NCI-H1092 (cell line): ENCODE data around the gene KIR2DL1.
"Not testable (repeated sequence)": the region's sequence is repeated elsewhere in the genome, so short reads cannot be mapped to it uniquely, and the experiment has no call there.

Experiments used
- DNase-seq: peaks from one replicate; lab custom pipeline; 2025; lab: John Stamatoyannopoulos, UW

Gene KIR2DL1

DNA sequence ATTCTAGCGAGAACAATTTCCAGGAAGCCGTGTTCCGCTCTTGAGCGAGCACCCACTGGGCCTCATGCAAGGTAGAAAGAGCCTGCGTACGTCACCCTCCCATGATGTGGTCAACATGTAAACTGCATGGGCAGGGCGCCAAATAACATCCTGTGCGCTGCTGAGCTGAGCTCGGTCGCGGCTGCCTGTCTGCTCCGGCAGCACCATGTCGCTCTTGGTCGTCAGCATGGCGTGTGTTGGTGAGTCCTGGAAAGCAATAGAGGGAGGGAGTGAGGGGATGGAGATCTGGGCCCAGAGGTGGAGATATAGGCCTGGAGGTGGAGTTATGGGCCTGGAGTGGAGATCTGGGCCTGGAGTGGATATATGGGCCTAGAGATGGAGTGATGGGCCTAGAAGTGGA is at the start of gene KIR2DL1:
KIR2DL1 (plus strand) TSS at position 148 of the 400 bp plus-strand sequence; CDS start at position 206, 58 bp downstream.
- not testable (repeated sequence) for DNase-seq

- DNase-seq = no peak
Observed at GRCh38 chr19:54724142-54724541, 45.5 kb upstream of the KIR2DL1 start, which contains the start of gene KIR3DL3. KIR3DL3 (plus strand) TSS chr19:54724442; CDS start chr19:54724497, 55 bp downstream.

GRCh38 chr19:54724644-54725043 is 44.9 kb upstream of the KIR2DL1 start:
- DNase-seq = no peak

GRCh38 chr19:54725321-54725720 is 44.3 kb upstream of the KIR2DL1 start:
- DNase-seq = no peak

GRCh38 chr19:54727562-54727961 is 42.0 kb upstream of the KIR2DL1 start:
- no peak for DNase-seq

DNA sequence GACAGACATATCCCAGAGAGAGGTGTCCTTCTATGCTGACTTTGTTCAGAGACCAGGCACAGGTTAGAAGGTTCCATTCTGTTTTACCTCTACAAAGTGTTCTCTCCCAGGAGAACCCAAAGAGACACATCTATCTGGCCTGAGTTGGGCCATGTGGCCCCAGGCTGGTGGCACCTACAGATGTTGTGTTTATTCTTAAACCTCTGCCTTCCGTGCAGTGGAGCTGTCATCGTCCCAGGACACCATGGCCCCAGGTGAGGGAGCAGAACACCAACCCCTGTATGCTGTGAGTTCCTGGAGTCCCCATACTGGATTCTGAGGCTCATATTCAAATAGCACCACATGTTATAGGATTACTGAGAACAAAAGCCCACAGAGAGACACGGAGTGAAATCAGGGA is 41.4 kb upstream of the KIR2DL1 start:
- no peak for DNase-seq

DNA sequence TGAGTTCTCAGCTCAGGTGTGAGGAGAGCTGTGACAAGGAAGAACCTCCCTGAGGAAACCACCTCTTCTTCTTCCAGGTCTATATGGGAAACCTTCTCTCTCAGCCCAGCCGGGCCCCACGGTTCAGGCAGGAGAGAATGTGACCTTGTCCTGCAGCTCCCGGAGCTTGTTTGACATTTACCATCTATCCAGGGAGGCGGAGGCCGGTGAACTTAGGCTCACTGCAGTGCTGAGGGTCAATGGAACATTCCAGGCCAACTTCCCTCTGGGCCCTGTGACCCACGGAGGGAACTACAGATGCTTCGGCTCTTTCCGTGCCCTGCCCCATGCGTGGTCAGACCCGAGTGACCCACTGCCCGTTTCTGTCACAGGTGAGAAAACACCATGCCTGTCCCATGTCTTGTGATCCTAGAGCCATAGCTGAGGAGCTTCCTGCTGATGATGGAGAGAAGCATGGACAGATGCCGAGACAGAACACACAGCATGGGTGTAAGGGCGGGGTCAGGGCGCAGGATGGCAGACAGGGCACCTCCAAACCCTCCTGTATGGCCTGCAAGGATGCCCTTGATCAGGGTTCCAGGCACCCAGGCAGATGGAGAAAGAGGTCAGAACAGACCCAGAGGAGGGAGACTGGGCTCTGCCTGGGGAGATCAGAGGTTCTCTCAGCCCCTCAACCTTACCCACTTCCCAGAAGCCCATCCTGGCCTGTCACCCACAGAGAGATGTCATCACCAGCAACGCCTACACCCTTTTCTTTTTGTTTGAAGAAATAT is 40.0 kb upstream of the KIR2DL1 start:
- no peak for DNase-seq

DNA sequence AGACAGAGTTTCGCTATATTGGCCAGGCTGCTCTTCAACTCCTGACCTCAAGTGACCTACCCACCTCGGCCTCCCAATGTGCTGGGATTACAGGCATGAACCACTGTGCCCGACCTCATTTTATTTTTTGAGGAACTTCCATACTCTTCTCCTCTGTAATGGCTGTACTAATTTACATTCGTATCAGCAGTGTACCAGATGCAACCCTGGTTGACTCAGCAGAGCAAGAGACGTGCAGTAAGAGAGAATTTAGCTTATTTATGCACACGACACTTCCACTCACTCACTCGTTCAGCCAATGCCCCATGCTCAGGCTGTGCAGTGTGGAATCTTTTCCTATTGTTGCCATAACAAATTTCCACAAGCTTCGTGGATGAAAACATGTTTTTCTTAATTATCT is 38.4 kb upstream of the KIR2DL1 start:
- DNase-seq = no peak

DNA sequence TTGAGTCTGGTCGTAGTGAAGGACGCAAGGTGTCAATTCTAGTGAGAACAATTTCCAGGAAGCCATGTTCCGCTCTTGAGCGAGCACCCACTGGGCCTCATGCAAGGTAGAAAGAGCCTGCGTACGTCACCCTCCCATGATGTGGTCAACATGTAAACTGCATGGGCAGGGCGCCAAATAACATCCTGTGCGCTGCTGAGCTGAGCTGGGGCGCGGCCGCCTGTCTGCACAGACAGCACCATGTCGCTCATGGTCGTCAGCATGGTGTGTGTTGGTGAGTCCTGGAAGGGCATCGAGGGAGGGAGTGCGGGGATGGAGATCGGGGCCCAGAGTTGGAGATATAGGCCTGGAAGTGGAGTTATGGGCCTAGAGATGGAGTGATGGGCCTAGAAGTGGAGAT is 31.3 kb upstream of the KIR2DL1 start, which contains the start of gene KIR2DL3:
KIR2DL3 (plus strand) TSS at position 208 of the 400 bp plus-strand sequence; CDS start at position 241, 33 bp downstream.
- DNase-seq = not testable (repeated sequence)

GRCh38 chr19:54738715-54739114 is 30.9 kb upstream of the KIR2DL1 start:
- DNase-seq = no peak

DNA sequence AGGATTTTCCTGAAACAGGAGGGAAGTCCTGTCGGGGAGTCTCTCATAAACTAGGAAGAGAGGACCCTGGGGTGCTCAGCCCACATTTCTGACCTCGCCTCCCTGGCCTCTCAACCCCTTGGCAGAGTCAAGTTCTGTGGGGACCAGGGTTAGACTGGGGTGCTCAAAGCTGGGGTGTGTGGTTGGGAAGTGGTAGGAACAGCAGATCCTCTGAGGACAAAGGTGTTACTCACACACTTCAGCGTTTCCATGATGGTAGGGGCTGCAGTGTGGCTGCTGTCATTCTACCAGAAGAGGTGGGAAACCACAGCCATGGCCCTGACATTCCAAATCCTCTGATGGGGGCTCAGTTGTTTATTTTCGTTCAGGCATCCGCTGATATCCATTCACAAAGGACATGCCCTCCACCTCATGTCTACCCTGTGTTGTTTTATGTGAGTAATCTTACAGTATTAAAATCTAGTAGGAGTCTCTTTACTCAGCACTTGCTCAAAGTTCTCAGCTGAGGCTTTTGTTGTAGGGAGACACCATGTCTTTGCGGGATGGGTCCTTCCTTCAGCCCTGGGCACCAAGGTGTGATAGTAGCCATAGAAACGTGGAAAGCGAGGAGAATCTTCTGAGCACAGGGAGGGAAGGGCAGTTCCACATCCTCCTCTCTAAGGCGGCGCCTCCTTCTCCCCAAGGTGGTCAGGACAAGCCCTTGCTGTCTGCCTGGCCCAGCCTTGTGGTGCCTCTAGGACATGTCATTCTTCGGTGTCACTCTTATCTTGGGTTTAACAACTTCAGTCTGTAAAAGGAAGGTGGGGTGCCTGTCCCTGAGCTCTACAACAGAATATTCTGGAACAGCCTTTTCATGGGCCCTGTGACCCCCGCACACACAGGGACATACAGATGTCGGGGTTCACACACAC is 29.8 kb upstream of the KIR2DL1 start:
- DNase-seq = no peak

GRCh38 chr19:54741950-54742349 is 27.6 kb upstream of the KIR2DL1 start:
- not testable (repeated sequence) for DNase-seq

GRCh38 chr19:54744080-54744479 is 25.5 kb upstream of the KIR2DL1 start:
- DNase-seq = not testable (repeated sequence)

- DNase-seq = not testable (repeated sequence)
Observed at GRCh38 chr19:54747614-54748322, 21.8 kb upstream of the KIR2DL1 start.

DNA sequence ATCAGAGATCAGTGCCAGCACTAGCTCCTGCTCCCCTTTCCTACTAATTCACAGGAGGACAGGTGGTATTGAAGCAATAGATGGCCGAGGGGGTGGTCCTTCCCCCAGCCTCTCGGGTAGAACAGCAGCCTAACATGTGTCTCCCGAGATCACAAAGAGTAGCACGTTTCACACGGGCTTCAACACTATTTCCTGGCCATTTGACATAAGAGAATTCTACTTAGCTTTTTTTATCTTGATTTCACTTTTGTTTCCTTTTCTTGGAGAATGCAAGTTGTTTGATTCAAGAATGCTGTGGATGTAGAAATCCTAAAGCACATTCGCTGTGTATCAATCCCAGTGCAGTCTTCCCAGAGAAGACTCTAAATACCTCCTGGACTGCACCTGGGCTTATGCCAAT is 19.3 kb upstream of the KIR2DL1 start:
- DNase-seq = not testable (repeated sequence)

GRCh38 chr19:54756204-54757110 is 13.1 kb upstream of the KIR2DL1 start:
- not testable (repeated sequence) for DNase-seq

GRCh38 chr19:54758577-54758976 is 11.0 kb upstream of the KIR2DL1 start:
- not testable (repeated sequence) for DNase-seq

DNA sequence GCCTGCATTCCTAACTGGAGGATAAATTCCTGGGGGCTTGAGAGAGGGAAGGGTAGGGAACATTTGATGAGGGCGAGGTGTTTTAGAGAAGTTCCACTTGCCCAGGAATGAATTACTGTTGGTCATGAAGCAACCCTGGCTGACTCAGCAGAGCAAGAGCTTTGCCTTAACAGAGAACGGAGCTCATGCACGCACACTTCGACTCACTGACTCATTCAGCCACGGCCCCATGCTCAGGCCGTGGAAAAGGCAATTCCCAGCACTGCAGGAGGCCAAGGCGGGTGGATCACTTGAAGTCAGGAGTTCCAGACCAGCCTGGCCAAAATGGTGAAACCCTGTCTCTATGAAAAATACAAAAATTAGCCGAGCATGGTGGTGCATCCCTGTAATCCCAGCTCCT is 5.4 kb upstream of the KIR2DL1 start:
- not testable (repeated sequence) for DNase-seq

GRCh38 chr19:54766464-54766863 is 3.1 kb upstream of the KIR2DL1 start:
- DNase-seq = not testable (repeated sequence)

DNA sequence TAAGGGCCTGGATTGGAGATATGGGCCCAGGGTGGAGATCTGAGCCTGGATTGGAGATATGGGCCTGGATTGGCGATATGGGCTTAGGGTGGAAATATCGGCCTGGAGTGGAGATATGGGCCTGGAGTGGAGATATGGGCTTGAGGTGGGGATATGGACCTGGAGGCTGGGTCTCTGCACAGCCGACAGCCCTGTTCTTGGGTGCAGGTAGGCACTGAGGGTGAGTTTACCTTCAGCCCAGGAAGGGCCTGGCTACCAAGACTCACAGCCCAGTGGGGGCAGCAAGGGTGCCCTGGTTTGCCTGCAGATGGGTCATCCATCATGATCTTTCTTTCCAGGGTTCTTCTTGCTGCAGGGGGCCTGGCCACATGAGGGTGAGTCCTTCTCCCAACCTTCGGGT is 918 bp downstream of the KIR2DL1 start:
- DNase-seq = not testable (repeated sequence)
